Fibroblast of mammary gland (primary cell): Measurements from ENCODE around the gene PRDM16.

Experiments
- DNase-seq: peaks from one replicate; pipeline ENCODE4 v3.0.0-alpha.2; 2010; ENCODE audit warnings: low read depth
- H3K4me3 ChIP-seq: 2 replicates; pipeline ENCODE4 v1.5.1; 2011; ENCODE audit warnings: low read depth, mild to moderate bottlenecking, low read length, moderate library complexity; ENCODE audit not compliant: control insufficient read depth
- TF ChIP-seq, protein P1 (sequence below): conservative IDR thresholded peaks from 2 replicates; pipeline ENCODE4 v1.5.1; 2011; ENCODE audit warnings: low read depth, low read length, inconsistent platforms; ENCODE audit not compliant: control insufficient read depth, insufficient read depth

PRDM16 gene

DNA sequence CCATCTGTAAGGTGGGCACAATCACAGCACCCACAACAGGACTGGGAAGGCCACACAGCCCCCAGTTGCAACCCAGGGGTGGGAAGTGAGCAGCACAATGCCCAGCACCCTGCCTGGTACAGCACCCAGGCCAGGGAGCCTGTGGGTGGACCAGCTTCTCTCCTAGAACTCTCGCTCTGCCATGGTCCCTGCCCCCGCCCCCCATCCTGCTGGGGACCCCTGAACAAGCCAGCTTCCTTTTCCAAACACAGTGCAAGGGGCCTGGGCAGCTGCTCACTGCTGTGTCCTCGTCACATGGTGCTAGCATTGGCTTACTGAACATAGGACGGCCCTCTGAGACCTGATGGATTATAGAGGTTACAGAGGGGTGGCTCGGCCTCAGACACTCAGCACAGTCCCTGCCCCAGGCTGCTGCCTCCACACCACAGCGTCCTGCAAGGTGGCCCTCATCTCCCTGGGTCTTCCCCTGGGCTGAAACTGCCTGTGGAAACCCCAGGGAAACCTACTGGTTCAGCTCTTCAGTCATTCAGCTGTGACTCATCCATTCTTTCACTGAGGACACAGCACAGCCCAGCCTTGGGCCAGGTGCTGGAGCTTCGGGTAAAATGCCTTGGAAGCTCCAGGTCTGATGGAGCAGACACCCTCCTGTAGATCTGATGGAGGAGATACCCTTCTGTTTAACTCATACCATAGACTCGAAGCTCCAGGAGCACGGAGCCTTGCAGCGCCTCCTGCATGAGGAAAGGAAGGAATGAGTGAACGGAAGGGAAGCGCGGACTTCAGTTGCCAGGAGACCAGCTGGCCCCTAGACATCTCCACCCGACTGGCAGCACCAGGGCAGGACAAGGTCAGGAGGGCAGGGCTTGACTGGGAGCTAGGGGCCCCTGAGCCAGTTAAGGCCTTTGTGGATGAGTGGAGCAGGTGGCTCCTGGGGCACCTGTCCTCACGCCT lies 8.1 kb upstream of the PRDM16 start:
- TF ChIP-seq, protein P1, sequence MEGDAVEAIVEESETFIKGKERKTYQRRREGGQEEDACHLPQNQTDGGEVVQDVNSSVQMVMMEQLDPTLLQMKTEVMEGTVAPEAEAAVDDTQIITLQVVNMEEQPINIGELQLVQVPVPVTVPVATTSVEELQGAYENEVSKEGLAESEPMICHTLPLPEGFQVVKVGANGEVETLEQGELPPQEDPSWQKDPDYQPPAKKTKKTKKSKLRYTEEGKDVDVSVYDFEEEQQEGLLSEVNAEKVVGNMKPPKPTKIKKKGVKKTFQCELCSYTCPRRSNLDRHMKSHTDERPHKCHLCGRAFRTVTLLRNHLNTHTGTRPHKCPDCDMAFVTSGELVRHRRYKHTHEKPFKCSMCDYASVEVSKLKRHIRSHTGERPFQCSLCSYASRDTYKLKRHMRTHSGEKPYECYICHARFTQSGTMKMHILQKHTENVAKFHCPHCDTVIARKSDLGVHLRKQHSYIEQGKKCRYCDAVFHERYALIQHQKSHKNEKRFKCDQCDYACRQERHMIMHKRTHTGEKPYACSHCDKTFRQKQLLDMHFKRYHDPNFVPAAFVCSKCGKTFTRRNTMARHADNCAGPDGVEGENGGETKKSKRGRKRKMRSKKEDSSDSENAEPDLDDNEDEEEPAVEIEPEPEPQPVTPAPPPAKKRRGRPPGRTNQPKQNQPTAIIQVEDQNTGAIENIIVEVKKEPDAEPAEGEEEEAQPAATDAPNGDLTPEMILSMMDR, result no peak
- H3K4me3 ChIP-seq, result no peak overlapping the region
- DNase-seq, result no peak

DNA sequence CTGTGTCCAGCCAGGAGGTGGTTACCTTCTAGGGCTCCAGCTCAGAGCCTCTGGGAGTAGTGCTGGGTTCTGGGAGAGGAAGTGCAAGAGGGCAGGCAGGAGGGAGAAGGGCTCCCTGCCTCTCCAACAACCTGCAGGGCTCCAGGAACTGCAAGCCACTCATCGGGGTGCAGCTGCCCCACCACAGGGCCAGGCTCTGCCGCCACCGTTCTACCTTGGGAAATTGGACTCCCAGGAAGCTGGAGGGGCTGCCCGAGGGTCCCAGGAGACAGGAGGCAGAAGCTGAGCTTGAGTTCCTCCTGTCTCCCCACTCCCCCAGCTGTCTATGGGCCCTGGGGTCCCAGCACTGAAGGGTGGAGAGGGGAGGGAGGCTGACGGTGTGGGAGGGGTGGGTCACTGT lies 7.4 kb upstream of the PRDM16 start:
- H3K4me3 ChIP-seq, result no peak overlapping the region
- TF ChIP-seq, protein P1, result no peak
- no peak for DNase-seq

DNA sequence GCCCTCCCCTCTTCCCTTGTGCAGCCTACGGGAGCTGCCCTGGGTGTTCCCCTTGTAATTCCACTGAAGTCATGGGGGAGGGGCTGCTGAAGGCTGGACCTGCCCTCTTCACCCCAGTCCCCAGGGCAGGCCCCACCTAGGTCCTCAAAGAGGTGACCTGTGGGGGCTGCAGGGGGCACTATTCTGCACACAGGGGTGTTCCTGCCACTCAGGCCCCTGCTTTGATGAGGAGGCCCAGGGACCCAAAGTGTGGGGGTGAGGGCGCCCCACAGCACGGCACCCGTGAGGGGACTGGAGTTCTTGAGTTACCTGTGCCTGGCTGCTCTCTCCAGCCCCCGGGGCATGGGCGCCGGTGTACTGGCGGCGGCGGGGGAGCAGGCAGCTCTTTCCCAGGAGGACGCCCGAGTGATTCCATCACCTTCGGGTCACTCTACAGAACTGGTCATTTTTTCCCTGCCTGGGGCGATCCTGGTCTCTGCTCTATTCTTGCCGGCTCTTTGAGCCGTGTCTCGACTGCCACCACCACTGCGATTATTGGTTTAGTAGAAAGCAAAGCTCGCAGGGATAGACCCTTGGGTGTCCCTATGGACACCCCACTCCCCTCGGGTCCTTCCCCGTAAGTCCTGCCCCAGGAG lies 6.9 kb upstream of the PRDM16 start:
- H3K4me3 ChIP-seq, result no peak overlapping the region
- TF ChIP-seq, protein P1, result no peak
- DNase-seq, result no peak

DNA sequence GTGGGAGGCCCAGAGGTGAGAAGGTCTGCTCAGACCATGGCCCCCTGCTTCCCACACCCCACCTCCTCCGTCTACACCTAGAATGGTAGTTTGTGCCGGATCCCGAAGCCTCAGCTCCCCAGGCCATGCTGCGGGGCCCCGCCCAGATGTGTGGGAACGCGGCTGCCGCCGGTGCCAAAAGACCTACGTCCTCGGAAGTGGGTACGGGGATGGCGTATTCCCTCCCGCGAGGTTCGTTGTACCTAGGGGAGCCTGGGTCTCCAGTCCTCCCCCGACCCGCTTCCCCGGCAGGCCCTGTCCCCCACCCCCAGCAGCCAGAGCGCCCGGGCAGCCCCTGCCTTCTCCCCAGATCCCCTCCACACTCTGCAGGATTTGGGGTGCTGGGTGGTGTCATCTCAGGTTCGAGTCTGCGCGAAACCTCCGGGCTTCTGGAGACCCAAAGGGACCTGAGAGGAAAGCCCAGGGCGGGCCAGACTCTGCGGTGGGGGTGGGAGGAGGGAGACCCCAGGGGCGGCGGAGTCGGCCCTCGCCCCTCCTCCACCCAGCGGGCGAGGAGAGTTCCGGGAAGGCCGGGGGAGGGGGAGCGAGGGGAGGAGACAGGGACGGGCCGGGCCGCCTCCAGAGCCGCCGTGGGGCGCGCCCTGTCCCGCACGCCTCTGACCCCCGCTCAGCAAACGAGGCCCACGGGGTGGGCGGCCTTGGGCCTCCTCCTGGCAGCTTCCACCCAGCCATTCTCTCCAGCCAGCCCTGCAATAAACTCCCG lies 6.2 kb upstream of the PRDM16 start:
- TF ChIP-seq, protein P1, result no peak

DNA sequence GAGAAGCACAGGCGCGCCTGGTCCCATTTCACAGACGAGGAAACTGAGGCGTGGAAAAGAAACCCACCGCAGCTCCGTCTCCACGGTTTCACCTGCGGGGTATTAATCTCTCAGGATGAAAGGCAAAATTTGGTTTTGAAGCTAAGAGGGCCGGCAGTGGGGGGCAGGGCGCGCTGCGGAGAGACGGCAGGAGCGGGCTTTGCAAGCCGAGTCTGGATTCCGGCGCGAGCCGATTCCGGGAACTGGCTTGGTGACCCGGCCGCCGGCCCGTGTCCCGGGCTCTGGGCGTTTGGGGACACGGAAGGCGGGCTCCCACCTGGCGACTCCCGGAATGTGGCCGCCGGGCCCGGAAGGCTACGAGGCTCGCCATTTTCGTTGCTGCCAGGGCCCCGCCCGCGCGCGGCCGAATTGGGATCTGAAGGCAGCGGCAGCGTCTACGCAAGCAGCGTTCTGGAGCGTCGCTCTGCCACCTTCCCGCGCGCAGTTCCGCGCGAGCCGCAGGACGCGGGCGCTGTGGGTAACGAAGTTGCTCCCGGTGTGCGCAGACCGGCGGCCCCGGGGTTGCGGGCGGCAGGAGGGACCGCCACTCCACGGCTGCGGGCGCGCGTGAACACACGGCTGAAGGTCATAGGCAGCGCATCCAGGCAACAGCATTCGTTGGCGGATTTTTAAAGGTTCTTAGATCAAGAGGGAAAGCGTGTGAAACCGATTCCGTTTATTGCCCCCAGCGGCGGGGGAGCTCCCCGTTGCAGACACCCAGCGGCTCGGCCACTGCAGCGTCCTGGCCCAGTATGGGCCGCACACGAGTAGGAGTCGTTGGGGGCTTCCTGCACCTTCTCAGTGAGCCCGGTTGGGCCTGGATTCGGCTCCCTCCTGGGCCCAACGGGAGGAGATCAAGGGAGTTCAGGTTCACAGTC lies 5.4 kb upstream of the PRDM16 start:
- H3K4me3 ChIP-seq, result no peak overlapping the region
- no peak for DNase-seq
- TF ChIP-seq, protein P1, result no peak

More for the DNA sequence above, 6.2 kb upstream of the PRDM16 start:
- no peak for DNase-seq
- H3K4me3 ChIP-seq, result no peak overlapping the region
